SK-N-SH treated with all-trans-retinoic acid at 6 μM for 48 hours (cell line): ENCODE data around the gene USP6NL.

Experiments
- CREB5 ChIP-seq: fragments of 250-450 bp; sonication (Bioruptor Pico); IDR thresholded peaks from 2 replicates; pipeline ENCODE4 v1.5.1; 2020; ENCODE audit warnings: low read depth, mild to moderate bottlenecking, moderate library complexity
- CSDC2 ChIP-seq: fragments of 250-450 bp; sonication (Bioruptor Pico); IDR thresholded peaks from 2 replicates; pipeline ENCODE4 v1.5.0; 2020; ENCODE audit warnings: mild to moderate bottlenecking, moderate library complexity
- ESRRG ChIP-seq: fragments of 250-450 bp; sonication (Bioruptor Pico); IDR thresholded peaks from 2 replicates; pipeline ENCODE4 v1.6.1; 2021; ENCODE audit warnings: mild to moderate bottlenecking
- ISL1 ChIP-seq: fragments of 250-450 bp; sonication (Bioruptor Pico); IDR thresholded peaks from 2 replicates; pipeline ENCODE4 v2.1.2; 2022; ENCODE audit warnings: mild to moderate bottlenecking, moderate library complexity
- PATZ1 ChIP-seq: fragments of 250-450 bp; sonication (Bioruptor Pico); IDR thresholded peaks from 2 replicates; pipeline ENCODE4 v1.8.0; 2020; ENCODE audit warnings: mild to moderate bottlenecking, moderate library complexity, borderline replicate concordance
- PPARA ChIP-seq: fragments of 250-450 bp; sonication (Bioruptor Pico); IDR thresholded peaks from 2 replicates; pipeline ENCODE4 v1.5.0; 2020; ENCODE audit warnings: mild to moderate bottlenecking, borderline replicate concordance
- RARB ChIP-seq: fragments of 250-450 bp; sonication (Bioruptor Pico); IDR thresholded peaks from 2 replicates; pipeline ENCODE4 v1.8.0; 2021; ENCODE audit warnings: mild to moderate bottlenecking, moderate library complexity
- SNAI2 ChIP-seq: fragments of 250-450 bp; sonication (Bioruptor Pico); IDR thresholded peaks from 2 replicates; pipeline ENCODE4 v1.5.0; 2020; ENCODE audit warnings: mild to moderate bottlenecking, moderate library complexity
- TCF4 ChIP-seq: fragments of 250-450 bp; sonication (Bioruptor Pico); IDR thresholded peaks from 2 replicates; pipeline ENCODE4 v1.8.0; 2021; ENCODE audit warnings: mild to moderate bottlenecking, moderate library complexity, borderline replicate concordance
- ZFP3 ChIP-seq: fragments of 250-450 bp; sonication (Bioruptor Pico); IDR thresholded peaks from 2 replicates; pipeline ENCODE4 v1.5.0; 2020; ENCODE audit warnings: mild to moderate bottlenecking, moderate library complexity
- ZFP30 ChIP-seq: fragments of 450-650 bp; formaldehyde crosslinking; IDR thresholded peaks from 2 replicates; pipeline ENCODE4 v1.5.0; 2022; ENCODE audit warnings: mild to moderate bottlenecking, moderate library complexity
- ZNF565 ChIP-seq: fragments of 450-650 bp; formaldehyde crosslinking; conservative IDR thresholded peaks from 2 replicates; pipeline ENCODE4 v1.5.0; 2020; ENCODE audit warnings: low read depth, mild to moderate bottlenecking, moderate library complexity
- ZNF8 ChIP-seq: fragments of 450-650 bp; formaldehyde crosslinking; IDR thresholded peaks from 2 replicates; pipeline ENCODE4 v1.5.0; 2020; ENCODE audit warnings: mild to moderate bottlenecking, moderate library complexity

GRCh38 chr10:11454958-11455566 lies 156.4 kb downstream of the USP6NL start:
- TF ChIP-seq ZFP30 (CRISPR knock-in tag) (no peak), RARB (no peak), CSDC2 (CRISPR knock-in tag) (no peak), CREB5 (no peak), PATZ1 (no peak), PPARA (CRISPR knock-in tag) (no peak), ISL1 (CRISPR knock-in tag) (no peak), SNAI2 (CRISPR knock-in tag) (no peak), TCF4 (CRISPR knock-in tag) (no peak), ZNF8 (CRISPR knock-in tag) (no peak), ZFP3 (CRISPR knock-in tag) (no peak), ESRRG (CRISPR knock-in tag) (no peak), ZNF565 (no peak)
